SKM-1 treated with dmso at 0.1 percent for 144 hours (cell line): Measurements from ENCODE around the gene FRMD4A.
A peak's percentile ranks its signal among the peaks of the same experiment; 100 is the strongest.

Experiments used
- DNase-seq: peaks from one replicate; lab custom pipeline; 2025; ENCODE audit not compliant: unreplicated experiment; lab: John Stamatoyannopoulos, UW

FRMD4A gene

GRCh38 chr10:13668126-13668525 is 662.6 kb downstream of the FRMD4A start:
- DNase-seq = no peak

- DNase-seq = no peak
Observed at GRCh38 chr10:13665516-13666262, 665.0 kb downstream of the FRMD4A start.

- DNase-seq = no peak
Observed at GRCh38 chr10:13661256-13661655, 669.5 kb downstream of the FRMD4A start.

- no peak for DNase-seq
Observed at GRCh38 chr10:13660551-13660920, 670.2 kb downstream of the FRMD4A start.

- DNase-seq = peak; percentile 1
Observed at GRCh38 chr10:13659887-13660550, 670.7 kb downstream of the FRMD4A start.

- DNase-seq = no peak
Observed at GRCh38 chr10:13658871-13659685, 671.6 kb downstream of the FRMD4A start.

GRCh38 chr10:13658264-13658663 is 672.5 kb downstream of the FRMD4A start:
- no peak for DNase-seq

GRCh38 chr10:13657101-13657680 is 673.5 kb downstream of the FRMD4A start:
- no peak for DNase-seq

- no peak for DNase-seq
Observed at GRCh38 chr10:13656337-13657100, 674.2 kb downstream of the FRMD4A start.

GRCh38 chr10:13654846-13655245 is 675.9 kb downstream of the FRMD4A start:
- no peak for DNase-seq

GRCh38 chr10:13654118-13654830 is 676.5 kb downstream of the FRMD4A start:
- no peak for DNase-seq

GRCh38 chr10:13652860-13653259 is 677.9 kb downstream of the FRMD4A start:
- DNase-seq = no peak

GRCh38 chr10:13651969-13652720 is 678.6 kb downstream of the FRMD4A start:
- no peak for DNase-seq

- DNase-seq = no peak
Observed at GRCh38 chr10:13650961-13651360, 679.8 kb downstream of the FRMD4A start.

GRCh38 chr10:13649844-13650520 is 680.7 kb downstream of the FRMD4A start:
- no peak for DNase-seq

- DNase-seq = no peak
Observed at GRCh38 chr10:13648425-13648824, 682.3 kb downstream of the FRMD4A start.

- DNase-seq = no peak
Observed at GRCh38 chr10:13644866-13645265, 685.9 kb downstream of the FRMD4A start.

GRCh38 chr10:13643016-13643415 is 687.7 kb downstream of the FRMD4A start:
- no peak for DNase-seq

GRCh38 chr10:13642293-13642692 is 688.4 kb downstream of the FRMD4A start:
- no peak for DNase-seq
